OCI-LY1 (cell line): ENCODE measurements around the gene IKZF3.

Experiments used
- CTCF ChIP-seq: fragments of 200-600 bp; sonication (generic), shearing (Covaris generic); IDR thresholded peaks from 2 replicates; pipeline ENCODE4 v1.5.1; 2017; ENCODE audit warnings: mild to moderate bottlenecking, antibody characterized with exemption, low read length, moderate library complexity, mixed read lengths
- EZH2 ChIP-seq: fragments of 200-600 bp; sonication (generic), shearing (Covaris generic); IDR thresholded peaks from 2 replicates; pipeline ENCODE4 v1.8.0; 2017; ENCODE audit warnings: borderline replicate concordance, mixed run types, mild to moderate bottlenecking, antibody characterized with exemption, low read length, moderate library complexity, mixed read lengths

- TF ChIP-seq CTCF (no peak), EZH2 (no peak)
Measured at GRCh38 chr17:39808409-39808997, 55.6 kb downstream of the IKZF3 start.
